ENCODE measurements around the gene CPD.
"Not testable (repeated sequence)": the region's sequence is repeated elsewhere in the genome, so short reads cannot be mapped to it uniquely, and the experiment has no call there.

Gene CPD

DNA sequence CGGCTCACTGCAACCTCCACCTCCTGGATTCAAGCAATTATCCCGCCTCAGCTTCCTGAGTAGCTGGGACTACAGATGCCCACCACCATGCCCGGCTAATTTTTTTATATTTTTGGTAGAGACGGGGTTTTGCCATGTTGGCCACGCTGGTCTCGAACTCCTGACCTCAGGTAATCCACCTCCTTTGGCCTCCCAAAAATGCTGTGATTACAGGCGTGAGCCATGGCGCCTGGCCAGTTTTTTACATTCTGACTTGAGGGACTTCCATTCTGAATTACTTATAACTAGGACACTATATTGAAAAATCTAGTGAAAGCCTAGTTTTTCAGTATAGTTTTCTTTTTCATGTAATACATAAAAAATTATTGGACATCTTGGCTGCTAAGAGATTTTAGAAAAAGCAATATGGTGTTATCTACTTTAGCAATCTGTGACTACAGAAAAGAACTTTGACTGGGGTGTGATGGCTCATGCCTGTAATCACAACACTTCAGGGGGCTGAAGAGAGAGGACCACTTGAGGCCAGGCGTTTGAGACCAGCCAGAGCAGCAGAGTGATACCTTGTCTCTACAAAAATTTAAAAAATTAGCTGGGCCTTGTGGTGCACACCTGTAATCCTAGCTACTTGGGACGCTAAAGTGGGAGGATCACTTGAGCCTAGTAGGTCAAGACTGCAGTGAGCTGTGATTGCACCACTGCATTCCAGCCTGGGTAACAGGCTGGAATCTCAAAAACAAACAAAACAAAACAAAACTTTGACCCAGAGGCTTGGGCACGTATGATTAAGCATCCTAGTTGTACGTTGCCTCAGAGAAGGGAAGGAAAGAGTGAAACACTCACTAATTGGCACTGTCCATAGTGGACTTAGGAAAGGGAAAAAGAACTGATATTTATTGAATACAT is 71.6 kb downstream of the CPD start:
- H3K27ac ChIP-seq: no peak overlapping the region
- H3K9ac ChIP-seq: no peak overlapping the region
- no peaks in the 10 kb centered on the region for H4K20me1 ChIP-seq
- peaks cover 29 to 69% (median 57%) of the 10 kb centered on the region in 11 experiments for H3K36me3 ChIP-seq
- H3K9me3 ChIP-seq (replicated peaks in 1 of 11): peaks cover 18 to 34% (median 28%) of the 10 kb centered on the region in 11 experiments
- no peak overlapping the region for H3K4me3 ChIP-seq
- no peaks in the 10 kb centered on the region for H3K27me3 ChIP-seq
- H3K4me1 ChIP-seq: no peaks in the 10 kb centered on the region; a peak in 1 of 20 replicates
- no peak overlapping the region for H3K4me2 ChIP-seq
- TF ChIP-seq Cebpa-rat (IDR thresholded peaks at IDR 0.05): no peak

GRCh38 chr17:30454635-30455034 is 75.9 kb downstream of the CPD start:
- H3K4me3 ChIP-seq: no peak overlapping the region
- H3K4me2 ChIP-seq: no peak overlapping the region
- TF ChIP-seq Cebpa-rat (IDR thresholded peaks at IDR 0.05): peak in 4 of 11 experiments; percentile 18 to 44 (median 37); a peak in 2 of 22 replicates
- H4K20me1 ChIP-seq: no peaks in the 10 kb centered on the region
- H3K27ac ChIP-seq: 0 out of 22 replicates have a peak overlapping the region, but pooled peaks of 1 of the 11 experiments have one; percentile 2
- H3K9ac ChIP-seq: no peak overlapping the region
- peaks cover 53 to 89% (median 76%) of the 10 kb centered on the region in 11 experiments for H3K36me3 ChIP-seq
- H3K27me3 ChIP-seq: no peaks in the 10 kb centered on the region
- H3K9me3 ChIP-seq (replicated peaks in 1 of 11): peaks cover 18 to 39% (median 30%) of the 10 kb centered on the region in 11 experiments
- H3K4me1 ChIP-seq: peaks cover 0 to under 1% (median 0%) of the 10 kb centered on the region in 10 experiments; a peak in 1 of 20 replicates

- no peak overlapping the region for H3K4me3 ChIP-seq
- peaks cover 0 to 9% (median 0%) of the 10 kb centered on the region in 10 experiments; a peak in 2 of 20 replicates for H3K4me1 ChIP-seq
- H3K9me3 ChIP-seq (replicated peaks in 1 of 11): peaks cover 16 to 25% (median 21%) of the 10 kb centered on the region in 11 experiments
- H3K27ac ChIP-seq: no peak overlapping the region
- H3K4me2 ChIP-seq: no peak overlapping the region
- H3K36me3 ChIP-seq: peaks cover 49 to 77% (median 66%) of the 10 kb centered on the region in 11 experiments
- no peaks in the 10 kb centered on the region for H4K20me1 ChIP-seq
- no peak overlapping the region for H3K9ac ChIP-seq
- TF ChIP-seq Cebpa-rat (IDR thresholded peaks at IDR 0.05): no peak
- no peaks in the 10 kb centered on the region for H3K27me3 ChIP-seq
Measured at GRCh38 chr17:30458371-30458770, 79.6 kb downstream of the CPD start.

- H3K27ac ChIP-seq, H3K4me3 ChIP-seq, H3K27me3 ChIP-seq, H3K4me1 ChIP-seq, H3K4me2 ChIP-seq, H4K20me1 ChIP-seq, H3K9ac ChIP-seq: not testable (repeated sequence)
- H3K9me3 ChIP-seq (replicated peaks in 1 of 11): peaks cover 10 to 20% (median 16%) of the 10 kb centered on the region in 11 experiments
- H3K36me3 ChIP-seq: peaks cover 44 to 75% (median 60%) of the 10 kb centered on the region in 11 experiments
Measured at GRCh38 chr17:30458797-30459413, 80.2 kb downstream of the CPD start.

DNA sequence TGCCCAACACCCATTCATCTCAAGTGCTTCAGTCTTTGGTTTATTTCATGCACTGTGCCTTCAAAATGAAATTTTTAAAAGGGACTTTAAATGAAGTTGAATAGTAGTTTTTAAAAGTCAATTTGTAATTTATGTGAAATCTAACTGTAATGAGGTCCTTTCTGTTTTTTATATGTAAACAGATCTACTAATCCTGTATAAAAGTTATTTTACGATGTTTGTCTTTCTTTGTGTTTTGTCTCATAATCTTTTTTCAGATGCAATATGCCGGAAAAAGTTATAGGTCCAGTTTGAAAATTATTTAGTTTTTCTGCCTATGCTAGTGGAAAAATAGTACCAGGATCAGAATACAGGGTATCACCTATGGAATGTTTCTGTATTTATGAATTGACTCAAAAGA is 89.7 kb downstream of the CPD start:
- TF ChIP-seq Cebpa-rat (IDR thresholded peaks at IDR 0.05): no peak
- no peak overlapping the region for H3K9ac ChIP-seq
- H3K4me1 ChIP-seq: no peaks in the 10 kb centered on the region
- no peak overlapping the region for H3K27ac ChIP-seq
- H3K9me3 ChIP-seq (replicated peaks in 1 of 11): no peaks in the 10 kb centered on the region
- H3K4me3 ChIP-seq: no peak overlapping the region
- no peaks in the 10 kb centered on the region for H4K20me1 ChIP-seq
- no peaks in the 10 kb centered on the region for H3K27me3 ChIP-seq
- peaks cover 0 to 33% (median 12%) of the 10 kb centered on the region in 11 experiments; a peak in 9 of 22 replicates for H3K36me3 ChIP-seq
- H3K4me2 ChIP-seq: no peak overlapping the region

DNA sequence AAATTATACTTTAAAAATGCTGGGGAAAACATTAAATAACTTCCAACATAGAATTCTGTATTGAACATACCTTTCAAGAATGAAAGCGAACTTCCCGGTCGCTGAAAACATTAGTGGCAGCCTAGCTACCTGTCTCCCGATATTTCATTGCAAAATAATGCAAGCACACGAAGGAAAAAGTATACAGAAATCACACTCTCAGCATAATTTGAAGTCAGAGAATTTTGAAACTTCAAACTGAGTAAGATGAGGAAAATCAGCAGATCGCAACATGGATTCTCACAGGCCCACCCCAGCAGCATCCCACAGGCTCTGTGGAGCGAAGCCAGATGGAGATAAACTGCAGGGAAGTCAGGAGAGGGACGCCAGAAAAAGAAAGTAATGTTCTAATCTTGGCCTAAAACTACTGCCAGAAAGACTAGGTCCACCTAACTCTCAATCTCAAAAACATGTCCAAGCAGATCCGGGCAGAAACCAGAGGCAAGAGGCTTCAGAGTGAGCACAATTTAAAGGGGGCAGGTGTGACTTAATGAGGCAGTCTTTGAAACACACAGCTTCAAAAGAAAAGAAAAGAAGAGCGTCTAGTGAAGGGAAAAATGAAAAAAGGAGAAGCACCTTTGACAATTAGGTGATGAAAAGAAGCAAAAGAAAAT is 93.6 kb downstream of the CPD start:
- Histone ChIP-seq H3K27ac (no peak overlapping the region), H3K4me3 (no peak overlapping the region), H4K20me1 (no peaks in the 10 kb centered on the region), H3K36me3 (no peaks in the 10 kb centered on the region), H3K4me1 (peaks cover 5 to 10% (median 6%) of the 10 kb centered on the region in 10 experiments; a peak in 11 of 20 replicates), H3K9me3 (replicated peaks in 1 of 11) (no peaks in the 10 kb centered on the region), H3K9ac (no peak overlapping the region), H3K4me2 (no peak overlapping the region), H3K27me3 (no peaks in the 10 kb centered on the region)
- TF ChIP-seq Cebpa-rat (IDR thresholded peaks at IDR 0.05): no peak

DNA sequence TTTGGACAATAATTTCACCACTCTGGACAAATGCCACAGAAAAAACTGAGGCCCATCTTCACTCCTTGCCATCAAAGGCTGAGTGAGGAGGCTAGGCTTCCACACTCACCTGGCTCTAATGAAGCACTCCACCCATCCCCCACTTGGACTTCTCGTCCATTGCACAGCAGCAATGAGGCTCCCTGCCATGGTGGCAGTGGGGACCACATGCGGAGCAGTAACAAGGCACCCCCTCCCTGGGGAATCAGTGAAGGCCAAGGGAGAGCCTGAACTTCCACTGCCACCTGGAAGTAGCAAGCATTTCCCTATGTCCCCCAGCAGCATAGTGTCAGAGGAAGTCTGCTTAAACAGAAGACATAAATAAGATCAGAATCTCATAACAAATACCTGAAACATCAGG is 96.5 kb downstream of the CPD start:
- Histone ChIP-seq H3K4me3 (no peak overlapping the region), H3K4me1 (peaks cover 16 to 22% (median 18%) of the 10 kb centered on the region in 10 experiments), H4K20me1 (peaks cover 0 to 20% (median 0%) of the 10 kb centered on the region in 11 experiments; a peak in 2 of 22 replicates), H3K4me2 (no peak overlapping the region), H3K27ac (no peak overlapping the region), H3K36me3 (peaks cover 11 to 18% (median 15%) of the 10 kb centered on the region in 11 experiments; a peak in 21 of 22 replicates), H3K9me3 (replicated peaks in 1 of 11) (no peaks in the 10 kb centered on the region), H3K27me3 (no peaks in the 10 kb centered on the region), H3K9ac (no peak overlapping the region)
- TF ChIP-seq Cebpa-rat (IDR thresholded peaks at IDR 0.05): no peak

DNA sequence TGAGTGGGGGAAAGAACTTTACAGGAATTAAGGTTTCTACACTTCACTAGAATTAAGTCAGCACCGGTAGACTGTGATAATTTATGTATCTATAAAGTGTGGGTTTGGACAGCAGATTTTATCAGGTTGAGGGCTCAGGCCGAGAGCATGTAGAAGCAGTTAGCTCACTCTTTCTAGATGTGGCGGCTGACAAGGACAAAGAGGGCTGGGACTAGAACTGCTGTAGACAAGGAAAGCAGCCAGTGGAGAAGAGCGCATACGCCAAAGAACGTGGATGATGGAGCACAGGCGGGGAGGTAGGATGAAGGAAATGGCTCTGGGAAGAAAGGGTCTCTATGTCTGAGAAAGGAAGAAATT is 98.0 kb downstream of the CPD start:
- no peak for TF ChIP-seq Cebpa-rat (IDR thresholded peaks at IDR 0.05)
- peak overlapping the region; percentile 70 to 94 (median 77) for H3K4me2 ChIP-seq
- no peaks in the 10 kb centered on the region for H3K27me3 ChIP-seq
- peak overlapping the region in 10 of 11 experiments; percentile 90 to 99 (median 95); a peak in 21 of 22 replicates for H3K27ac ChIP-seq
- peak overlapping the region; percentile 89 to 98 (median 96) for H3K9ac ChIP-seq
- H3K4me3 ChIP-seq: peak overlapping the region; percentile 77 to 94 (median 85)
- H3K36me3 ChIP-seq: peaks cover 25 to 33% (median 30%) of the 10 kb centered on the region in 11 experiments
- H3K9me3 ChIP-seq (replicated peaks in 1 of 11): no peaks in the 10 kb centered on the region
- peaks cover 0 to 20% (median 7%) of the 10 kb centered on the region in 11 experiments; a peak in 7 of 22 replicates for H4K20me1 ChIP-seq
- peaks cover 16 to 22% (median 18%) of the 10 kb centered on the region in 10 experiments for H3K4me1 ChIP-seq

Data from BLaER1 treated with 17β-estradiol and CSF1 and Interleukin-3, amounts not matched to agents 10 nM and 100 nM (cell line).